Right lobe of liver (tissue), 4 donors: ENCODE results near the gene CD83.

Source experiments
- CTCF ChIP-seq, 4 donors: fragments of 200-600 bp in 3 of 4; fragments of 450-650 bp in 1 of 4; IDR thresholded peaks; one replicate each; pipeline versions ENCODE4 v1.5.1 to v1.8.0; 2016 to 2022; ENCODE audit warnings: antibody characterized with exemption in 4 of 4, mild to moderate bottlenecking in 2 of 4
- POLR2A ChIP-seq: fragments of 450-650 bp; IDR thresholded peaks from one replicate; pipeline ENCODE4 v1.6.1; 2017; ENCODE audit warnings: antibody characterized with exemption, mild to moderate bottlenecking
- donor health status: DM: no; HTN: no; CAD: no.
- donor health status: DM: no; HTN: no; CAD: no.
- donor health status: DM: no; HTN: yes; CAD: no.

- TF ChIP-seq CTCF (IDR thresholded peaks at IDR 0.05) (no peak), POLR2A (no peak)
These were observed 57.4 kb downstream of the CD83 start for GRCh38 chr6:14174996-14175395.
